ENCODE results near the gene PDLIM4.

The PDLIM4 gene

GRCh38 chr5:132257131-132258101 is at the start of gene PDLIM4:
Gene PDLIM4, plus strand, starts transcription at chr5:132257696. Its CDS starts 39 bp downstream, at chr5:132257735.
- Histone ChIP-seq H3K9me3 (ENCODE audit: control insufficient read depth in 1 of 2, low read length in 2 of 2) (no peaks in the 10 kb centered on the region), H3K27me3 (ENCODE audit: control insufficient read depth in 1 of 2, insufficient read depth in 2 of 2, low read length in 2 of 2) (peaks cover 0 to 9% of the 10 kb centered on the region in 2 donors), H3K36me3 (ENCODE audit: control insufficient read depth in 1 of 2, insufficient read depth in 2 of 2, low read length in 2 of 2) (peaks cover 0 to 3% of the 10 kb centered on the region in 2 donors), H3K9ac (ENCODE audit: low read depth in 1 of 2, low read length in 2 of 2) (peak within 1 kb of the TSS; percentile 57 to 69), H3K27ac (ENCODE audit: low read depth, low read length) (peak within 1 kb of the TSS; percentile 69), H3K4me3 (ENCODE audit: low read depth in 1 of 2, low read length in 2 of 2) (peak within 1 kb of the TSS; percentile 61 to 64), H3K4me1 (ENCODE audit: control insufficient read depth in 1 of 2, insufficient read depth in 2 of 2, low read length in 2 of 2) (peaks cover 25 to 29% of the 10 kb centered on the region in 2 donors)

- Histone ChIP-seq H3K27me3 (ENCODE audit: control insufficient read depth in 1 of 2, insufficient read depth in 2 of 2, low read length in 2 of 2) (no peaks in the 10 kb centered on the region), H3K4me1 (ENCODE audit: control insufficient read depth in 1 of 2, insufficient read depth in 2 of 2, low read length in 2 of 2) (no peaks in the 10 kb centered on the region), H3K36me3 (ENCODE audit: control insufficient read depth in 1 of 2, insufficient read depth in 2 of 2, low read length in 2 of 2) (peaks cover 11 to 55% of the 10 kb centered on the region in 2 donors), H3K9me3 (ENCODE audit: control insufficient read depth in 1 of 2, low read length in 2 of 2) (no peaks in the 10 kb centered on the region), H3K27ac (ENCODE audit: low read depth, low read length) (no peak overlapping the region), H3K4me3 (ENCODE audit: low read depth in 1 of 2, low read length in 2 of 2) (no peak overlapping the region), H3K9ac (ENCODE audit: low read depth in 1 of 2, low read length in 2 of 2) (no peak overlapping the region)
Observed at GRCh38 chr5:132207778-132208177, 49.7 kb upstream of the PDLIM4 start.

GRCh38 chr5:132209131-132209530 is 48.4 kb upstream of the PDLIM4 start:
- Histone ChIP-seq H3K9ac (ENCODE audit: low read depth in 1 of 2, low read length in 2 of 2) (no peak overlapping the region), H3K9me3 (ENCODE audit: control insufficient read depth in 1 of 2, low read length in 2 of 2) (no peaks in the 10 kb centered on the region), H3K4me1 (ENCODE audit: control insufficient read depth in 1 of 2, insufficient read depth in 2 of 2, low read length in 2 of 2) (no peaks in the 10 kb centered on the region), H3K27me3 (ENCODE audit: control insufficient read depth in 1 of 2, insufficient read depth in 2 of 2, low read length in 2 of 2) (no peaks in the 10 kb centered on the region), H3K36me3 (ENCODE audit: control insufficient read depth in 1 of 2, insufficient read depth in 2 of 2, low read length in 2 of 2) (peaks cover 19 to 52% of the 10 kb centered on the region in 2 donors), H3K4me3 (ENCODE audit: low read depth in 1 of 2, low read length in 2 of 2) (no peak overlapping the region), H3K27ac (ENCODE audit: low read depth, low read length) (no peak overlapping the region)

- Histone ChIP-seq H3K4me3 (ENCODE audit: low read depth in 1 of 2, low read length in 2 of 2) (no peak overlapping the region), H3K9ac (ENCODE audit: low read depth in 1 of 2, low read length in 2 of 2) (no peak overlapping the region), H3K27ac (ENCODE audit: low read depth, low read length) (no peak overlapping the region), H3K27me3 (ENCODE audit: control insufficient read depth in 1 of 2, insufficient read depth in 2 of 2, low read length in 2 of 2) (no peaks in the 10 kb centered on the region), H3K4me1 (ENCODE audit: control insufficient read depth in 1 of 2, insufficient read depth in 2 of 2, low read length in 2 of 2) (peaks cover 0 to 3% of the 10 kb centered on the region in 2 donors), H3K9me3 (ENCODE audit: control insufficient read depth in 1 of 2, low read length in 2 of 2) (no peaks in the 10 kb centered on the region), H3K36me3 (ENCODE audit: control insufficient read depth in 1 of 2, insufficient read depth in 2 of 2, low read length in 2 of 2) (peaks cover 20 to 49% of the 10 kb centered on the region in 2 donors)
Observed at GRCh38 chr5:132209901-132210545, 47.5 kb upstream of the PDLIM4 start.

GRCh38 chr5:132210944-132211343 is 46.6 kb upstream of the PDLIM4 start:
- Histone ChIP-seq H3K4me3 (ENCODE audit: low read depth in 1 of 2, low read length in 2 of 2) (no peak overlapping the region), H3K9ac (ENCODE audit: low read depth in 1 of 2, low read length in 2 of 2) (no peak overlapping the region), H3K27ac (ENCODE audit: low read depth, low read length) (no peak overlapping the region), H3K9me3 (ENCODE audit: control insufficient read depth in 1 of 2, low read length in 2 of 2) (no peaks in the 10 kb centered on the region), H3K36me3 (ENCODE audit: control insufficient read depth in 1 of 2, insufficient read depth in 2 of 2, low read length in 2 of 2) (peaks cover 20 to 49% of the 10 kb centered on the region in 2 donors), H3K4me1 (ENCODE audit: control insufficient read depth in 1 of 2, insufficient read depth in 2 of 2, low read length in 2 of 2) (peaks cover 0 to 8% of the 10 kb centered on the region in 2 donors), H3K27me3 (ENCODE audit: control insufficient read depth in 1 of 2, insufficient read depth in 2 of 2, low read length in 2 of 2) (no peaks in the 10 kb centered on the region)

- Histone ChIP-seq H3K4me1 (ENCODE audit: control insufficient read depth in 1 of 2, insufficient read depth in 2 of 2, low read length in 2 of 2) (peaks cover 0 to 8% of the 10 kb centered on the region in 2 donors), H3K27ac (ENCODE audit: low read depth, low read length) (no peak overlapping the region), H3K4me3 (ENCODE audit: low read depth in 1 of 2, low read length in 2 of 2) (no peak overlapping the region), H3K9me3 (ENCODE audit: control insufficient read depth in 1 of 2, low read length in 2 of 2) (no peaks in the 10 kb centered on the region), H3K9ac (ENCODE audit: low read depth in 1 of 2, low read length in 2 of 2) (no peak overlapping the region), H3K36me3 (ENCODE audit: control insufficient read depth in 1 of 2, insufficient read depth in 2 of 2, low read length in 2 of 2) (peaks cover 20 to 49% of the 10 kb centered on the region in 2 donors), H3K27me3 (ENCODE audit: control insufficient read depth in 1 of 2, insufficient read depth in 2 of 2, low read length in 2 of 2) (no peaks in the 10 kb centered on the region)
Observed at GRCh38 chr5:132211787-132212186, 45.7 kb upstream of the PDLIM4 start.

GRCh38 chr5:132213666-132214065 is 43.8 kb upstream of the PDLIM4 start:
- Histone ChIP-seq H3K27ac (ENCODE audit: low read depth, low read length) (no peak overlapping the region), H3K36me3 (ENCODE audit: control insufficient read depth in 1 of 2, insufficient read depth in 2 of 2, low read length in 2 of 2) (peaks cover 21 to 49% of the 10 kb centered on the region in 2 donors), H3K9ac (ENCODE audit: low read depth in 1 of 2, low read length in 2 of 2) (no peak overlapping the region), H3K27me3 (ENCODE audit: control insufficient read depth in 1 of 2, insufficient read depth in 2 of 2, low read length in 2 of 2) (no peaks in the 10 kb centered on the region), H3K4me1 (ENCODE audit: control insufficient read depth in 1 of 2, insufficient read depth in 2 of 2, low read length in 2 of 2) (peaks cover 0 to 8% of the 10 kb centered on the region in 2 donors), H3K9me3 (ENCODE audit: control insufficient read depth in 1 of 2, low read length in 2 of 2) (no peaks in the 10 kb centered on the region), H3K4me3 (ENCODE audit: low read depth in 1 of 2, low read length in 2 of 2) (no peak overlapping the region)

GRCh38 chr5:132214491-132214890 is 43.0 kb upstream of the PDLIM4 start:
- Histone ChIP-seq H3K27me3 (ENCODE audit: control insufficient read depth in 1 of 2, insufficient read depth in 2 of 2, low read length in 2 of 2) (no peaks in the 10 kb centered on the region), H3K36me3 (ENCODE audit: control insufficient read depth in 1 of 2, insufficient read depth in 2 of 2, low read length in 2 of 2) (peaks cover 21 to 46% of the 10 kb centered on the region in 2 donors), H3K4me1 (ENCODE audit: control insufficient read depth in 1 of 2, insufficient read depth in 2 of 2, low read length in 2 of 2) (peaks cover 0 to 8% of the 10 kb centered on the region in 2 donors), H3K27ac (ENCODE audit: low read depth, low read length) (no peak overlapping the region), H3K9ac (ENCODE audit: low read depth in 1 of 2, low read length in 2 of 2) (no peak overlapping the region), H3K9me3 (ENCODE audit: control insufficient read depth in 1 of 2, low read length in 2 of 2) (no peaks in the 10 kb centered on the region), H3K4me3 (ENCODE audit: low read depth in 1 of 2, low read length in 2 of 2) (no peak overlapping the region)

GRCh38 chr5:132215329-132215728 is 42.2 kb upstream of the PDLIM4 start:
- Histone ChIP-seq H3K4me1 (ENCODE audit: control insufficient read depth in 1 of 2, insufficient read depth in 2 of 2, low read length in 2 of 2) (peaks cover 0 to 8% of the 10 kb centered on the region in 2 donors), H3K27me3 (ENCODE audit: control insufficient read depth in 1 of 2, insufficient read depth in 2 of 2, low read length in 2 of 2) (no peaks in the 10 kb centered on the region), H3K9me3 (ENCODE audit: control insufficient read depth in 1 of 2, low read length in 2 of 2) (no peaks in the 10 kb centered on the region), H3K27ac (ENCODE audit: low read depth, low read length) (no peak overlapping the region), H3K9ac (ENCODE audit: low read depth in 1 of 2, low read length in 2 of 2) (no peak overlapping the region), H3K36me3 (ENCODE audit: control insufficient read depth in 1 of 2, insufficient read depth in 2 of 2, low read length in 2 of 2) (peaks cover 21 to 39% of the 10 kb centered on the region in 2 donors), H3K4me3 (ENCODE audit: low read depth in 1 of 2, low read length in 2 of 2) (no peak overlapping the region)

- Histone ChIP-seq H3K36me3 (ENCODE audit: control insufficient read depth in 1 of 2, insufficient read depth in 2 of 2, low read length in 2 of 2) (peaks cover 12 to 15% of the 10 kb centered on the region in 2 donors), H3K9ac (ENCODE audit: low read depth in 1 of 2, low read length in 2 of 2) (no peak overlapping the region), H3K9me3 (ENCODE audit: control insufficient read depth in 1 of 2, low read length in 2 of 2) (no peaks in the 10 kb centered on the region), H3K27me3 (ENCODE audit: control insufficient read depth in 1 of 2, insufficient read depth in 2 of 2, low read length in 2 of 2) (no peaks in the 10 kb centered on the region), H3K4me1 (ENCODE audit: control insufficient read depth in 1 of 2, insufficient read depth in 2 of 2, low read length in 2 of 2) (peaks cover 0 to 8% of the 10 kb centered on the region in 2 donors), H3K4me3 (ENCODE audit: low read depth in 1 of 2, low read length in 2 of 2) (no peak overlapping the region), H3K27ac (ENCODE audit: low read depth, low read length) (no peak overlapping the region)
Observed at GRCh38 chr5:132218321-132218720, 39.2 kb upstream of the PDLIM4 start.
